ENCODE data around the gene HGFAC.

HGFAC gene

DNA sequence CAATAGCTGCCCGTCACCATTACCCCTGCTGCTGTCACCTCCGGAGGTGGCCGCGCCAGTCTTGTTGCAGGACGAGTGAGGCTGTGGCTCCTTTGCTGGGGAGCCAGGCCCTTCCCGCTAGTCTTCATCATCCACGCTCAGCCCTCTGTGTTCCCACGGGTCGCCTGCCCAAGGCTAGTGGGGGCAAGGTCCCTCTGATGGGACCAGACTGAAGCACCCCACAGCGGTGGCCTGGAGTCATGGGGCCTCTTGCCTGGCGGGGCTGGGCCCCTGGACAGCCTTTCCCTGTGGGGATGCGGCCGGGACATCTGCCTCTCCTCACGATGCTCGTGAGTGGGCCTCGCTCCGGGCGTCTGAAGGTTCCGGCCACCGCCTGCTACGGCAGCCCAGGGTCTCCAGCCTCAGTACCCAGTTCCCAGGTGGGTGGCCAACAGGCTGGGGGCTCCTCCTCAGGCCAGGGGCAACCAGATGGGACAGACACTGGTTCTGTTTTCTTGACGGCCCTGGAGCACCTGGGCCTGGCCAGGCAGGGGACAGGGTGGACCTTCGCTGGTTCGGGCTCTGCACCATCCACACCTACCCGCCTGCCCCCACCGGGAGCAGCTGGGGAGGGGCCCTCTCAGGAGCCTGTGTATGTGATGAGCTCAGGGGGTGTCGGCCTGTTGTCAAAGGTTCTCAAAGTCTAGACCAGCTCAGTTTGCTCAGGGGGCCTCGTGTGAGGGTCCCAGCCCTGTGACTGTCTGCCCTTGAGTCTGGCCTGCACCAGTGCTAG is 53.6 kb downstream of the HGFAC start:
- no peaks in the 10 kb centered on the region for H3K36me3 Mint-ChIP-seq

GRCh38 chr4:3496021-3496420 is 54.3 kb downstream of the HGFAC start:
- H3K36me3 Mint-ChIP-seq = no peaks in the 10 kb centered on the region

More for the DNA sequence above, 53.6 kb downstream of the HGFAC start:
- Mint-ChIP-seq H3K4me3 (no peak overlapping the region), H3K27ac (no peak overlapping the region), H3K4me1 (ENCODE audit: low read depth) (no peaks in the 10 kb centered on the region), H3K9me3 (ENCODE audit: low read depth) (no peaks in the 10 kb centered on the region), H3K27me3 (peaks cover 11% of the 10 kb centered on the region)

GRCh38 chr4:3497095-3497494 is 55.3 kb downstream of the HGFAC start:
- Mint-ChIP-seq H3K27me3 (peaks cover 3% of the 10 kb centered on the region), H3K27ac (no peak overlapping the region), H3K4me3 (no peak overlapping the region), H3K9me3 (ENCODE audit: low read depth) (no peaks in the 10 kb centered on the region), H3K4me1 (ENCODE audit: low read depth) (no peaks in the 10 kb centered on the region), H3K36me3 (no peaks in the 10 kb centered on the region)

More at GRCh38 chr4:3496021-3496420, 54.3 kb downstream of the HGFAC start:
- no peaks in the 10 kb centered on the region for H3K9me3 Mint-ChIP-seq (ENCODE audit: low read depth)
- H3K27me3 Mint-ChIP-seq = peaks cover 10% of the 10 kb centered on the region
- no peak overlapping the region for H3K4me3 Mint-ChIP-seq
- no peaks in the 10 kb centered on the region for H3K4me1 Mint-ChIP-seq (ENCODE audit: low read depth)
- H3K27ac Mint-ChIP-seq = no peak overlapping the region

GRCh38 chr4:3497523-3498389 is 56.0 kb downstream of the HGFAC start:
- no peak overlapping the region for H3K4me3 Mint-ChIP-seq
- no peaks in the 10 kb centered on the region for H3K36me3 Mint-ChIP-seq
- no peaks in the 10 kb centered on the region for H3K4me1 Mint-ChIP-seq (ENCODE audit: low read depth)
- H3K27me3 Mint-ChIP-seq = peaks cover 2% of the 10 kb centered on the region
- no peak overlapping the region for H3K27ac Mint-ChIP-seq
- no peaks in the 10 kb centered on the region for H3K9me3 Mint-ChIP-seq (ENCODE audit: low read depth)

DNA sequence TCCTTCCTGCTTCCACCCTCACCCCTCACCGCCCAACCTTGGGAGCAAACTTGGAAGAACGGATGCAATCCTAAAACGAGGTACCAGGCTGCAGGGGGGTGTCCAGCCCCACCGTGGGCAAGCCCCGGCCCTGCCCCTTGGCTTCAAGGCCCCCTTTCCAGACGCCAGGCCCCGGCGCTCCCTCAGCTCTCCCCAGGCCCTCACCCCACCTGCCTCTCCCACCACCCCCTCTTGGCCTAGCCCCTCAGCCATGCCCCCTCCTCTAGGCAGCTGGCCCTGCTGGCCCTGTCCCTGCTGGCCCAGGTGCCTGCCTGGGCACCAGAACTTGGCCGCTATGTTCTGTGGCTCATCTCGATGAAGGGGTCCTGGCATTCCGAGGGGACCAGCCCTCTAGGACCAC is 56.6 kb downstream of the HGFAC start:
- Mint-ChIP-seq H3K4me3 (no peak overlapping the region), H3K9me3 (ENCODE audit: low read depth) (no peaks in the 10 kb centered on the region), H3K36me3 (no peaks in the 10 kb centered on the region), H3K27me3 (peaks cover 2% of the 10 kb centered on the region), H3K27ac (no peak overlapping the region), H3K4me1 (ENCODE audit: low read depth) (peaks cover 1% of the 10 kb centered on the region)
